ENCODE measurements around the gene FYN.

Gene FYN

GRCh38 chr6:111721753-111722154 lies 151.5 kb downstream of the FYN start:
- no peak for DNase-seq

GRCh38 chr6:111720931-111721496 lies 152.2 kb downstream of the FYN start:
- DNase-seq: no peak

- no peak for DNase-seq
These were observed 154.3 kb downstream of the FYN start for GRCh38 chr6:111718990-111719389.

GRCh38 chr6:111718326-111718725 lies 154.9 kb downstream of the FYN start:
- no peak for DNase-seq

GRCh38 chr6:111717621-111718020 lies 155.6 kb downstream of the FYN start:
- DNase-seq: no peak

- DNase-seq: no peak
These were observed 156.9 kb downstream of the FYN start for GRCh38 chr6:111716325-111716724.

GRCh38 chr6:111715321-111715720 lies 157.9 kb downstream of the FYN start:
- DNase-seq: no peak

- no peak for DNase-seq
These were observed 158.6 kb downstream of the FYN start for GRCh38 chr6:111714416-111715270.

- no peak for DNase-seq
These were observed 159.4 kb downstream of the FYN start for GRCh38 chr6:111713811-111714210.

GRCh38 chr6:111713236-111713635 lies 160.0 kb downstream of the FYN start:
- no peak for DNase-seq

- DNase-seq: no peak
These were observed 161.1 kb downstream of the FYN start for GRCh38 chr6:111711984-111712752.

GRCh38 chr6:111711476-111711875 lies 161.8 kb downstream of the FYN start:
- peak; percentile 76 for DNase-seq

GRCh38 chr6:111710911-111711310 lies 162.3 kb downstream of the FYN start:
- no peak for DNase-seq

GRCh38 chr6:111710439-111710838 lies 162.8 kb downstream of the FYN start:
- DNase-seq: peak; percentile 76

GRCh38 chr6:111709615-111710398 lies 163.4 kb downstream of the FYN start:
- peak; percentile 90 for DNase-seq

- no peak for DNase-seq
These were observed 164.1 kb downstream of the FYN start for GRCh38 chr6:111709201-111709600.

GRCh38 chr6:111707773-111708172 lies 165.5 kb downstream of the FYN start:
- DNase-seq: no peak

GRCh38 chr6:111706841-111707391 lies 166.3 kb downstream of the FYN start:
- DNase-seq: no peak

GRCh38 chr6:111703723-111704122 lies 169.5 kb downstream of the FYN start:
- DNase-seq: no peak

GRCh38 chr6:111702268-111702667 lies 171.0 kb downstream of the FYN start:
- DNase-seq: no peak

- no peak for DNase-seq
These were observed 172.1 kb downstream of the FYN start for GRCh38 chr6:111701146-111701545.

GRCh38 chr6:111700135-111700690 lies 173.0 kb downstream of the FYN start:
- DNase-seq: no peak
